Measurements from ENCODE around the gene AMN1.

- TF ChIP-seq CTCF (IDR thresholded peaks at IDR 0.05) (no peak), POLR2A (IDR thresholded peaks at IDR 0.05) (no peak)
These were observed 16.4 kb upstream of the AMN1 start for GRCh38 chr12:31745242-31745641.
